Smooth muscle cell (in vitro differentiated cells): ENCODE results near the gene ZSWIM6. TPM values are rescaled to one million over a fixed set of nuclear protein-coding genes. Genes with fewer than 3 reads are reported as not detected.

Experiments
- DNase-seq: peaks from one replicate; lab custom pipeline; 2025; ENCODE audit not compliant: unreplicated experiment; lab: John Stamatoyannopoulos, UW
- H2AFZ ChIP-seq: fragments of 200-600 bp; sonication (generic); 2 replicates; pipeline ENCODE4 v1.6.0; 2016; ENCODE audit warnings: antibody characterized with exemption, low read depth, mild to moderate bottlenecking
- H3F3A ChIP-seq: fragments of 200-600 bp; sonication (generic); 2 replicates; pipeline ENCODE4 v1.6.0; 2017; ENCODE audit warnings: antibody characterized with exemption, low read depth
- H3K27ac ChIP-seq: fragments of 200-600 bp; sonication (generic); 2 replicates; pipeline ENCODE4 v1.5.1; 2016; ENCODE audit warnings: low read depth, mild to moderate bottlenecking
- H3K27me3 ChIP-seq: fragments of 200-600 bp; sonication (generic); 2 replicates; pipeline ENCODE4 v1.6.1; 2016; ENCODE audit warnings: low read depth, mild to moderate bottlenecking
- H3K36me3 ChIP-seq: fragments of 200-600 bp; sonication (generic); 2 replicates; pipeline ENCODE4 v1.5.1; 2016; ENCODE audit warnings: low read depth
- H3K4me1 ChIP-seq: fragments of 200-600 bp; sonication (generic); 2 replicates; pipeline ENCODE4 v1.5.1; 2016; ENCODE audit warnings: low read depth
- H3K4me2 ChIP-seq: fragments of 200-600 bp; sonication (generic); 2 replicates; pipeline ENCODE4 v1.6.0; 2016; ENCODE audit warnings: mild to moderate bottlenecking
- H3K4me3 ChIP-seq: fragments of 200-600 bp; sonication (generic); 2 replicates; pipeline ENCODE4 v1.5.1; 2016; ENCODE audit warnings: mild to moderate bottlenecking
- H3K79me2 ChIP-seq: fragments of 200-600 bp; sonication (generic); 2 replicates; pipeline ENCODE4 v1.6.0; 2016; ENCODE audit warnings: low read depth, mild to moderate bottlenecking
- H3K9ac ChIP-seq: fragments of 200-600 bp; sonication (generic); 2 replicates; pipeline ENCODE4 v1.6.0; 2016; ENCODE audit warnings: low read depth
- H3K9me3 ChIP-seq: fragments of 200-600 bp; sonication (generic); replicated peaks from 2 replicates; pipeline ENCODE4 v1.5.1; 2016; ENCODE audit warnings: low read depth
- H4K20me1 ChIP-seq: fragments of 200-600 bp; sonication (generic); 2 replicates; pipeline ENCODE4 v1.6.0; 2016; ENCODE audit warnings: low read depth
- CTCF ChIP-seq: fragments of 200-600 bp; sonication (generic); IDR thresholded peaks from 2 replicates; pipeline ENCODE4 v1.5.1; 2017; ENCODE audit warnings: borderline replicate concordance, mild to moderate bottlenecking, antibody characterized with exemption; ENCODE audit not compliant: insufficient read depth, poor library complexity, severe bottlenecking
- WGBS: methylation state at CpG from one replicate; pipeline ENCODE4 v1.1.7; 2016; ENCODE audit warnings: low lambda C conversion rate; 5-methylcytosine and 5-hydroxymethylcytosine counted together
- polyA plus RNA-seq: library from polyadenylated mRNA; unstranded; fragments of >200 nt; fragmentation: Nextera tagmentation; extraction: Ambion mirVana; gene quantifications from 2 replicates; pipeline ENCODE4 v1.2.1, GENCODE V29; 2016
- total RNA-seq: library from RNA; depleted of rRNA; stranded (reverse); fragments of >200 nt; gene quantifications from 2 replicates; pipeline ENCODE4 v1.2.3, GENCODE V29; 2014

ZSWIM6 gene
- total and polyA plus RNA-seq, 2 experiments from 2014 or later = 9.1 to 25.5 TPM

GRCh38 chr5:61588216-61588615 lies 256.2 kb downstream of the ZSWIM6 start:
- no peaks in the 10 kb centered on the region for H3F3A ChIP-seq
- H3K36me3 ChIP-seq = no peaks in the 10 kb centered on the region
- H3K9ac ChIP-seq = no peak overlapping the region
- no peak for DNase-seq
- H3K4me1 ChIP-seq = no peaks in the 10 kb centered on the region
- H3K27ac ChIP-seq = no peak overlapping the region
- WGBS = 82% methylated on average over 2 of the region's 2 CpGs
- no peak overlapping the region for H3K4me2 ChIP-seq
- H3K27me3 ChIP-seq = no peaks in the 10 kb centered on the region
- no peak overlapping the region for H2AFZ ChIP-seq
- no peaks in the 10 kb centered on the region for H4K20me1 ChIP-seq
- no peaks in the 10 kb centered on the region for H3K79me2 ChIP-seq
- H3K4me3 ChIP-seq = no peak overlapping the region
- no peaks in the 10 kb centered on the region for H3K9me3 ChIP-seq
- TF ChIP-seq CTCF = no peak

- Histone ChIP-seq H3K27me3 (no peaks in the 10 kb centered on the region), H3K4me2 (no peak overlapping the region), H3F3A (no peaks in the 10 kb centered on the region), H2AFZ (no peak overlapping the region), H3K4me1 (no peaks in the 10 kb centered on the region), H3K79me2 (no peaks in the 10 kb centered on the region), H4K20me1 (no peaks in the 10 kb centered on the region), H3K4me3 (no peak overlapping the region), H3K36me3 (no peaks in the 10 kb centered on the region), H3K9ac (no peak overlapping the region), H3K9me3 (no peaks in the 10 kb centered on the region), H3K27ac (no peak overlapping the region)
- 93% methylated on average over 4 of the region's 4 CpGs for WGBS
- no peak for DNase-seq
- TF ChIP-seq CTCF = no peak
Observed at GRCh38 chr5:61589946-61590345, 257.9 kb downstream of the ZSWIM6 start.

GRCh38 chr5:61590473-61590872 lies 258.4 kb downstream of the ZSWIM6 start:
- TF ChIP-seq CTCF = no peak
- WGBS = 92% methylated on average over 2 of the region's 2 CpGs
- Histone ChIP-seq H3K4me2 (no peak overlapping the region), H3K27ac (no peak overlapping the region), H3K27me3 (no peaks in the 10 kb centered on the region), H3F3A (no peaks in the 10 kb centered on the region), H3K79me2 (no peaks in the 10 kb centered on the region), H2AFZ (no peak overlapping the region), H4K20me1 (no peaks in the 10 kb centered on the region), H3K4me3 (no peak overlapping the region), H3K4me1 (no peaks in the 10 kb centered on the region), H3K9ac (no peak overlapping the region), H3K36me3 (no peaks in the 10 kb centered on the region), H3K9me3 (no peaks in the 10 kb centered on the region)
- no peak for DNase-seq

GRCh38 chr5:61591859-61592258 lies 259.8 kb downstream of the ZSWIM6 start:
- no peaks in the 10 kb centered on the region for H3K36me3 ChIP-seq
- no peaks in the 10 kb centered on the region for H3K79me2 ChIP-seq
- no peak overlapping the region for H3K9ac ChIP-seq
- no peaks in the 10 kb centered on the region for H3K9me3 ChIP-seq
- no peaks in the 10 kb centered on the region for H4K20me1 ChIP-seq
- no peaks in the 10 kb centered on the region for H3K4me1 ChIP-seq
- 94% methylated on average over 4 of the region's 4 CpGs for WGBS
- TF ChIP-seq CTCF = no peak
- DNase-seq = no peak
- no peak overlapping the region for H2AFZ ChIP-seq
- no peaks in the 10 kb centered on the region for H3K27me3 ChIP-seq
- no peaks in the 10 kb centered on the region for H3F3A ChIP-seq
- H3K4me2 ChIP-seq = no peak overlapping the region
- no peak overlapping the region for H3K27ac ChIP-seq
- no peak overlapping the region for H3K4me3 ChIP-seq
